Gastroesophageal sphincter (tissue), 3 donors: ENCODE data around the gene MUSTN1.

Experiments used
- EP300 ChIP-seq: sonication (generic); formaldehyde crosslinking; IDR thresholded peaks from one replicate; pipeline ENCODE4 v1.6.1; 2017; ENCODE audit warnings: antibody characterized with exemption, mild to moderate bottlenecking
- POLR2A ChIP-seq, 2 donors: fragments of 450-650 bp; IDR thresholded peaks; one replicate each; pipeline ENCODE4 v1.6.1; 2017; ENCODE audit warnings: antibody characterized with exemption in 2 of 2, mild to moderate bottlenecking in 2 of 2, moderate library complexity in 1 of 2
- TF ChIP-seq, protein P1 (sequence below), 4 experiments: fragments of 200-600 bp in 2 of 4; fragments of 450-650 bp in 2 of 4; sonication (generic) in 1 of 4; IDR thresholded peaks; one replicate each; pipeline ENCODE4 v1.5.1; 2017 to 2019; ENCODE audit warnings: antibody characterized with exemption in 4 of 4, mild to moderate bottlenecking in 2 of 4, moderate library complexity in 2 of 4

DNA sequence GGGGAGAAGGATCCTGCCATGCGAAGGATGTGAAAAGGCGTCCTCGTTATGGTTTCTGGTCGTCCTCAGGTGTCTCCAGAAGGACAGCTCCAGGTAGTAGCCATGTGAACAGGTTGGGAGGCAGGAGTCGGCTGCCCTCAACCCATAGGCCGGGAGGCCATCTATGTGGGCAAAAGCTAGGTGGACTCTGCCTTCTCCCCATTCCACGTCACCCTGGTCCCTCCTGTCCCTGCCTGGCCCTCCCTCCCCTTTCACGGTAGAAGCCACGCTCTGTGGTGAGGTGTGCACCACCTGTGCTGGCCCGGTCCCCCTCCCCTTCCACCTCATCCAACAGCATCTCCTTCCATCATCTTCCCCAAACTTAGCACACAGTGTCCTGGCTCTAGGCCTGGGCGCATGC is 23.9 kb downstream of the MUSTN1 start:
- TF ChIP-seq EP300 (no peak), POLR2A (IDR thresholded peaks at IDR 0.05) (no peak)
- TF ChIP-seq, protein P1, sequence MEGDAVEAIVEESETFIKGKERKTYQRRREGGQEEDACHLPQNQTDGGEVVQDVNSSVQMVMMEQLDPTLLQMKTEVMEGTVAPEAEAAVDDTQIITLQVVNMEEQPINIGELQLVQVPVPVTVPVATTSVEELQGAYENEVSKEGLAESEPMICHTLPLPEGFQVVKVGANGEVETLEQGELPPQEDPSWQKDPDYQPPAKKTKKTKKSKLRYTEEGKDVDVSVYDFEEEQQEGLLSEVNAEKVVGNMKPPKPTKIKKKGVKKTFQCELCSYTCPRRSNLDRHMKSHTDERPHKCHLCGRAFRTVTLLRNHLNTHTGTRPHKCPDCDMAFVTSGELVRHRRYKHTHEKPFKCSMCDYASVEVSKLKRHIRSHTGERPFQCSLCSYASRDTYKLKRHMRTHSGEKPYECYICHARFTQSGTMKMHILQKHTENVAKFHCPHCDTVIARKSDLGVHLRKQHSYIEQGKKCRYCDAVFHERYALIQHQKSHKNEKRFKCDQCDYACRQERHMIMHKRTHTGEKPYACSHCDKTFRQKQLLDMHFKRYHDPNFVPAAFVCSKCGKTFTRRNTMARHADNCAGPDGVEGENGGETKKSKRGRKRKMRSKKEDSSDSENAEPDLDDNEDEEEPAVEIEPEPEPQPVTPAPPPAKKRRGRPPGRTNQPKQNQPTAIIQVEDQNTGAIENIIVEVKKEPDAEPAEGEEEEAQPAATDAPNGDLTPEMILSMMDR (IDR thresholded peaks at IDR 0.05): no peak
